KOPT-K1 (cell line): ENCODE results near the gene CADPS.

ENCODE experiments used
- H3K27ac ChIP-seq: fragments of 200-600 bp; sonication (generic); 2 replicates; pipeline ENCODE4 v1.5.1; 2016; ENCODE audit warnings: antibody characterized with exemption, mild to moderate bottlenecking, low read depth, low read length; ENCODE audit not compliant: poor library complexity, severe bottlenecking
- H3K36me3 ChIP-seq: fragments of 200-600 bp; sonication (generic); 2 replicates; pipeline ENCODE4 v1.5.1; 2017; ENCODE audit warnings: antibody characterized with exemption, mild to moderate bottlenecking, low read length, moderate library complexity; ENCODE audit not compliant: insufficient read depth
- H3K9me3 ChIP-seq: fragments of 200-600 bp; sonication (generic); 2 replicates; pipeline ENCODE4 v1.5.1; 2017; ENCODE audit warnings: antibody characterized with exemption, low read length, mild to moderate bottlenecking; ENCODE audit not compliant: insufficient read depth, poor library complexity, severe bottlenecking

CADPS gene

GRCh38 chr3:62758296-62759066, 116.7 kb downstream of the CADPS start:
- Histone ChIP-seq H3K9me3 (no peaks in the 10 kb centered on the region), H3K27ac (no peak overlapping the region), H3K36me3 (no peaks in the 10 kb centered on the region)

- H3K9me3 ChIP-seq, result no peaks in the 10 kb centered on the region
- no peaks in the 10 kb centered on the region for H3K36me3 ChIP-seq
- H3K27ac ChIP-seq, result no peak overlapping the region
Measured at GRCh38 chr3:62757045-62757444, 118.2 kb downstream of the CADPS start.

GRCh38 chr3:62755285-62755684, 119.9 kb downstream of the CADPS start:
- H3K9me3 ChIP-seq, result no peaks in the 10 kb centered on the region
- H3K36me3 ChIP-seq, result no peaks in the 10 kb centered on the region
- no peak overlapping the region for H3K27ac ChIP-seq

- Histone ChIP-seq H3K36me3 (no peaks in the 10 kb centered on the region), H3K27ac (no peak overlapping the region), H3K9me3 (no peaks in the 10 kb centered on the region)
Measured at GRCh38 chr3:62749657-62750056, 125.6 kb downstream of the CADPS start.

- H3K9me3 ChIP-seq, result no peaks in the 10 kb centered on the region
- H3K36me3 ChIP-seq, result no peaks in the 10 kb centered on the region
- H3K27ac ChIP-seq, result no peak overlapping the region
Measured at GRCh38 chr3:62749130-62749529, 126.1 kb downstream of the CADPS start.

- no peak overlapping the region for H3K27ac ChIP-seq
- no peaks in the 10 kb centered on the region for H3K36me3 ChIP-seq
- H3K9me3 ChIP-seq, result no peaks in the 10 kb centered on the region
Measured at GRCh38 chr3:62737449-62737848, 137.8 kb downstream of the CADPS start.

GRCh38 chr3:62735510-62735909, 139.7 kb downstream of the CADPS start:
- H3K27ac ChIP-seq, result no peak overlapping the region
- no peaks in the 10 kb centered on the region for H3K9me3 ChIP-seq
- no peaks in the 10 kb centered on the region for H3K36me3 ChIP-seq

- H3K9me3 ChIP-seq, result no peaks in the 10 kb centered on the region
- no peaks in the 10 kb centered on the region for H3K36me3 ChIP-seq
- H3K27ac ChIP-seq, result no peak overlapping the region
Measured at GRCh38 chr3:62732183-62732904, 142.9 kb downstream of the CADPS start.

GRCh38 chr3:62727981-62728380, 147.2 kb downstream of the CADPS start:
- Histone ChIP-seq H3K27ac (no peak overlapping the region), H3K9me3 (no peaks in the 10 kb centered on the region), H3K36me3 (no peaks in the 10 kb centered on the region)

- Histone ChIP-seq H3K36me3 (no peaks in the 10 kb centered on the region), H3K9me3 (no peaks in the 10 kb centered on the region), H3K27ac (no peak overlapping the region)
Measured at GRCh38 chr3:62727536-62727935, 147.7 kb downstream of the CADPS start.

GRCh38 chr3:62724503-62724902, 150.7 kb downstream of the CADPS start:
- no peaks in the 10 kb centered on the region for H3K36me3 ChIP-seq

GRCh38 chr3:62723914-62724217, 151.3 kb downstream of the CADPS start:
- H3K27ac ChIP-seq, result no peak overlapping the region

More at GRCh38 chr3:62724503-62724902, 150.7 kb downstream of the CADPS start:
- H3K9me3 ChIP-seq, result no peaks in the 10 kb centered on the region
- H3K27ac ChIP-seq, result no peak overlapping the region

GRCh38 chr3:62723166-62723913, 151.9 kb downstream of the CADPS start:
- no peaks in the 10 kb centered on the region for H3K9me3 ChIP-seq
- H3K27ac ChIP-seq, result no peak overlapping the region

More at GRCh38 chr3:62723914-62724217, 151.3 kb downstream of the CADPS start:
- no peaks in the 10 kb centered on the region for H3K36me3 ChIP-seq
- no peaks in the 10 kb centered on the region for H3K9me3 ChIP-seq

GRCh38 chr3:62722344-62722743, 152.9 kb downstream of the CADPS start:
- Histone ChIP-seq H3K27ac (no peak overlapping the region), H3K9me3 (no peaks in the 10 kb centered on the region), H3K36me3 (no peaks in the 10 kb centered on the region)

More at GRCh38 chr3:62723166-62723913, 151.9 kb downstream of the CADPS start:
- no peaks in the 10 kb centered on the region for H3K36me3 ChIP-seq
